Activated CD8-positive, alpha-beta memory T cell treated with anti-CD3 and anti-CD28 coated beads for 1 hour (primary cell): ENCODE results near the gene SELP.

Experiments
- DNase-seq, 2 donors: peaks; one replicate each; pipeline ENCODE4 v3.0.0-alpha.2; 2020; ENCODE audit warnings: low read depth in 1 of 2; ENCODE audit errors: extremely low read depth in 1 of 2

Gene SELP

GRCh38 chr1:169577981-169578738 is 51.8 kb downstream of the SELP start:
- DNase-seq = no peak

- DNase-seq = no peak
These were observed 53.0 kb downstream of the SELP start for GRCh38 chr1:169576935-169577331.

- DNase-seq = no peak
These were observed 53.5 kb downstream of the SELP start for GRCh38 chr1:169576241-169576934.

- no peak for DNase-seq
These were observed 55.6 kb downstream of the SELP start for GRCh38 chr1:169574336-169574735.

- DNase-seq = no peak
These were observed 57.7 kb downstream of the SELP start for GRCh38 chr1:169572187-169572586.

GRCh38 chr1:169571450-169571849 is 58.5 kb downstream of the SELP start:
- no peak for DNase-seq

- DNase-seq = no peak
These were observed 59.8 kb downstream of the SELP start for GRCh38 chr1:169570172-169570574.

GRCh38 chr1:169568497-169568896 is 61.4 kb downstream of the SELP start:
- DNase-seq = no peak

- no peak for DNase-seq
These were observed 64.3 kb downstream of the SELP start for GRCh38 chr1:169565335-169566271.

- DNase-seq = no peak
These were observed 66.3 kb downstream of the SELP start for GRCh38 chr1:169563650-169564049.

- DNase-seq = no peak
These were observed 66.8 kb downstream of the SELP start for GRCh38 chr1:169563019-169563615.

- no peak for DNase-seq
These were observed 68.2 kb downstream of the SELP start for GRCh38 chr1:169561692-169562091.

GRCh38 chr1:169557131-169557530 is 72.8 kb downstream of the SELP start:
- no peak for DNase-seq

GRCh38 chr1:169550294-169550693 is 79.6 kb downstream of the SELP start:
- DNase-seq = no peak

GRCh38 chr1:169548282-169548681 is 81.6 kb downstream of the SELP start:
- no peak for DNase-seq

GRCh38 chr1:169546087-169546995 is 83.6 kb downstream of the SELP start:
- peak; percentile 12 to 13 for DNase-seq

- no peak for DNase-seq
These were observed 84.5 kb downstream of the SELP start for GRCh38 chr1:169545472-169545871.

GRCh38 chr1:169538998-169539871 is 90.7 kb downstream of the SELP start:
- DNase-seq = no peak
